ENCODE results near the gene MNAT1.

MNAT1 gene

GRCh38 chr14:60925286-60925685, 190.7 kb downstream of the MNAT1 start:
- no peaks in the 10 kb centered on the region for H3K27me3 Mint-ChIP-seq (ENCODE audit: low read depth)
- no peaks in the 10 kb centered on the region for H3K36me3 Mint-ChIP-seq (ENCODE audit: low read depth)
- H3K27ac Mint-ChIP-seq: no peak overlapping the region
- no peaks in the 10 kb centered on the region for H3K9me3 Mint-ChIP-seq
- no peaks in the 10 kb centered on the region for H3K4me1 Mint-ChIP-seq (ENCODE audit: low read depth)
- H3K4me3 Mint-ChIP-seq: no peak overlapping the region

- no peaks in the 10 kb centered on the region for H3K27me3 Mint-ChIP-seq (ENCODE audit: low read depth)
- H3K27ac Mint-ChIP-seq: no peak overlapping the region
- H3K4me3 Mint-ChIP-seq: no peak overlapping the region
- H3K9me3 Mint-ChIP-seq: no peaks in the 10 kb centered on the region
- no peaks in the 10 kb centered on the region for H3K4me1 Mint-ChIP-seq (ENCODE audit: low read depth)
- H3K36me3 Mint-ChIP-seq (ENCODE audit: low read depth): no peaks in the 10 kb centered on the region
Measured at GRCh38 chr14:60926002-60926401, 191.4 kb downstream of the MNAT1 start.

- no peaks in the 10 kb centered on the region for H3K9me3 Mint-ChIP-seq
- H3K27me3 Mint-ChIP-seq (ENCODE audit: low read depth): no peaks in the 10 kb centered on the region
- no peak overlapping the region for H3K4me3 Mint-ChIP-seq
- no peaks in the 10 kb centered on the region for H3K36me3 Mint-ChIP-seq (ENCODE audit: low read depth)
- H3K27ac Mint-ChIP-seq: no peak overlapping the region
- H3K4me1 Mint-ChIP-seq (ENCODE audit: low read depth): no peaks in the 10 kb centered on the region
Measured at GRCh38 chr14:60931218-60931617, 196.7 kb downstream of the MNAT1 start.

- Mint-ChIP-seq H3K4me3 (no peak overlapping the region), H3K27me3 (ENCODE audit: low read depth) (peaks cover 2% of the 10 kb centered on the region), H3K36me3 (ENCODE audit: low read depth) (no peaks in the 10 kb centered on the region), H3K27ac (no peak overlapping the region), H3K4me1 (ENCODE audit: low read depth) (no peaks in the 10 kb centered on the region), H3K9me3 (peaks cover 2% of the 10 kb centered on the region)
Measured at GRCh38 chr14:60933920-60934655, 199.5 kb downstream of the MNAT1 start.

- Mint-ChIP-seq H3K9me3 (peaks cover 6% of the 10 kb centered on the region), H3K4me3 (no peak overlapping the region), H3K27ac (no peak overlapping the region), H3K4me1 (ENCODE audit: low read depth) (no peaks in the 10 kb centered on the region), H3K36me3 (ENCODE audit: low read depth) (no peaks in the 10 kb centered on the region), H3K27me3 (ENCODE audit: low read depth) (peaks cover 5% of the 10 kb centered on the region)
Measured at GRCh38 chr14:60935319-60935718, 200.8 kb downstream of the MNAT1 start.

GRCh38 chr14:60943637-60944032, 209.1 kb downstream of the MNAT1 start:
- H3K9me3 Mint-ChIP-seq: peaks cover 6% of the 10 kb centered on the region
- no peak overlapping the region for H3K4me3 Mint-ChIP-seq
- H3K4me1 Mint-ChIP-seq (ENCODE audit: low read depth): peaks cover 8% of the 10 kb centered on the region
- no peak overlapping the region for H3K27ac Mint-ChIP-seq
- peaks cover 9% of the 10 kb centered on the region for H3K36me3 Mint-ChIP-seq (ENCODE audit: low read depth)
- peaks cover 5% of the 10 kb centered on the region for H3K27me3 Mint-ChIP-seq (ENCODE audit: low read depth)

- Mint-ChIP-seq H3K36me3 (ENCODE audit: low read depth) (peaks cover 10% of the 10 kb centered on the region), H3K9me3 (peaks cover 4% of the 10 kb centered on the region), H3K4me3 (no peak overlapping the region), H3K27me3 (ENCODE audit: low read depth) (peaks cover 2% of the 10 kb centered on the region), H3K27ac (no peak overlapping the region), H3K4me1 (ENCODE audit: low read depth) (peaks cover 8% of the 10 kb centered on the region)
Measured at GRCh38 chr14:60944204-60944603, 209.6 kb downstream of the MNAT1 start.

- Mint-ChIP-seq H3K4me3 (no peak overlapping the region), H3K36me3 (ENCODE audit: low read depth) (peaks cover 10% of the 10 kb centered on the region), H3K9me3 (no peaks in the 10 kb centered on the region), H3K27me3 (ENCODE audit: low read depth) (no peaks in the 10 kb centered on the region), H3K27ac (no peak overlapping the region), H3K4me1 (ENCODE audit: low read depth) (peaks cover 8% of the 10 kb centered on the region)
Measured at GRCh38 chr14:60945984-60946383, 211.4 kb downstream of the MNAT1 start.

GRCh38 chr14:60946773-60947172, 212.2 kb downstream of the MNAT1 start:
- Mint-ChIP-seq H3K27me3 (ENCODE audit: low read depth) (no peaks in the 10 kb centered on the region), H3K36me3 (ENCODE audit: low read depth) (peaks cover 10% of the 10 kb centered on the region), H3K9me3 (no peaks in the 10 kb centered on the region), H3K4me3 (no peak overlapping the region), H3K4me1 (ENCODE audit: low read depth) (peaks cover 8% of the 10 kb centered on the region), H3K27ac (no peak overlapping the region)

- H3K27ac Mint-ChIP-seq: no peak overlapping the region
- no peaks in the 10 kb centered on the region for H3K27me3 Mint-ChIP-seq (ENCODE audit: low read depth)
- no peak overlapping the region for H3K4me3 Mint-ChIP-seq
- peaks cover 4% of the 10 kb centered on the region for H3K4me1 Mint-ChIP-seq (ENCODE audit: low read depth)
- H3K9me3 Mint-ChIP-seq: peaks cover 18% of the 10 kb centered on the region
- H3K36me3 Mint-ChIP-seq (ENCODE audit: low read depth): peaks cover 11% of the 10 kb centered on the region
Measured at GRCh38 chr14:60951776-60952435, 217.3 kb downstream of the MNAT1 start.

- no peaks in the 10 kb centered on the region for H3K27me3 Mint-ChIP-seq (ENCODE audit: low read depth)
- no peak overlapping the region for H3K4me3 Mint-ChIP-seq
- H3K27ac Mint-ChIP-seq: no peak overlapping the region
- H3K4me1 Mint-ChIP-seq (ENCODE audit: low read depth): peaks cover 4% of the 10 kb centered on the region
- H3K9me3 Mint-ChIP-seq: peaks cover 53% of the 10 kb centered on the region
- H3K36me3 Mint-ChIP-seq (ENCODE audit: low read depth): peaks cover 34% of the 10 kb centered on the region
Measured at GRCh38 chr14:60956202-60956601, 221.6 kb downstream of the MNAT1 start.

- H3K9me3 Mint-ChIP-seq: peaks cover 58% of the 10 kb centered on the region
- H3K27me3 Mint-ChIP-seq (ENCODE audit: low read depth): no peaks in the 10 kb centered on the region
- no peak overlapping the region for H3K27ac Mint-ChIP-seq
- peaks cover 4% of the 10 kb centered on the region for H3K4me1 Mint-ChIP-seq (ENCODE audit: low read depth)
- H3K4me3 Mint-ChIP-seq: no peak overlapping the region
- peaks cover 36% of the 10 kb centered on the region for H3K36me3 Mint-ChIP-seq (ENCODE audit: low read depth)
Measured at GRCh38 chr14:60956632-60957031, 222.1 kb downstream of the MNAT1 start.

- H3K27me3 Mint-ChIP-seq (ENCODE audit: low read depth): no peaks in the 10 kb centered on the region
- H3K4me1 Mint-ChIP-seq (ENCODE audit: low read depth): peaks cover 4% of the 10 kb centered on the region
- no peak overlapping the region for H3K4me3 Mint-ChIP-seq
- H3K27ac Mint-ChIP-seq: no peak overlapping the region
- H3K36me3 Mint-ChIP-seq (ENCODE audit: low read depth): peaks cover 36% of the 10 kb centered on the region
- H3K9me3 Mint-ChIP-seq: peaks cover 61% of the 10 kb centered on the region
Measured at GRCh38 chr14:60958146-60958545, 223.6 kb downstream of the MNAT1 start.

GRCh38 chr14:60963761-60964160, 229.2 kb downstream of the MNAT1 start:
- Mint-ChIP-seq H3K9me3 (peaks cover 28% of the 10 kb centered on the region), H3K36me3 (ENCODE audit: low read depth) (peaks cover 23% of the 10 kb centered on the region), H3K4me3 (no peak overlapping the region), H3K27ac (no peak overlapping the region), H3K27me3 (ENCODE audit: low read depth) (no peaks in the 10 kb centered on the region), H3K4me1 (ENCODE audit: low read depth) (peaks cover 8% of the 10 kb centered on the region)

GRCh38 chr14:60964904-60965303, 230.3 kb downstream of the MNAT1 start:
- Mint-ChIP-seq H3K27ac (peak overlapping the region; percentile 31), H3K9me3 (peaks cover 20% of the 10 kb centered on the region), H3K27me3 (ENCODE audit: low read depth) (no peaks in the 10 kb centered on the region), H3K36me3 (ENCODE audit: low read depth) (peaks cover 14% of the 10 kb centered on the region), H3K4me1 (ENCODE audit: low read depth) (peaks cover 8% of the 10 kb centered on the region), H3K4me3 (no peak overlapping the region)

All from T-helper 1 cell treated with Interleukin-12 subunit alpha and Interleukin-12 subunit beta and Interleukin-4 antibody, amounts not matched to agents 30 μg/mL and 1 μg/mL, for 36 hours (primary cell).